GM19468 (cell line): Measurements from ENCODE around the gene NFYB.
A peak's percentile ranks its signal among the peaks of the same experiment; 100 is the strongest.
"Not testable (repeated sequence)": the region's sequence is repeated elsewhere in the genome, so short reads cannot be mapped to it uniquely, and the experiment has no call there.

ENCODE experiments used
- ATAC-seq: cut with Tn5 transposase; IDR thresholded peaks from one replicate; pipeline ENCODE4 v1.9.1; 2021; ENCODE audit warnings: mild to moderate bottlenecking, moderate library complexity, moderate number of reproducible peaks; ENCODE audit not compliant: unreplicated experiment; ENCODE audit errors: extremely low read depth

Gene NFYB

DNA sequence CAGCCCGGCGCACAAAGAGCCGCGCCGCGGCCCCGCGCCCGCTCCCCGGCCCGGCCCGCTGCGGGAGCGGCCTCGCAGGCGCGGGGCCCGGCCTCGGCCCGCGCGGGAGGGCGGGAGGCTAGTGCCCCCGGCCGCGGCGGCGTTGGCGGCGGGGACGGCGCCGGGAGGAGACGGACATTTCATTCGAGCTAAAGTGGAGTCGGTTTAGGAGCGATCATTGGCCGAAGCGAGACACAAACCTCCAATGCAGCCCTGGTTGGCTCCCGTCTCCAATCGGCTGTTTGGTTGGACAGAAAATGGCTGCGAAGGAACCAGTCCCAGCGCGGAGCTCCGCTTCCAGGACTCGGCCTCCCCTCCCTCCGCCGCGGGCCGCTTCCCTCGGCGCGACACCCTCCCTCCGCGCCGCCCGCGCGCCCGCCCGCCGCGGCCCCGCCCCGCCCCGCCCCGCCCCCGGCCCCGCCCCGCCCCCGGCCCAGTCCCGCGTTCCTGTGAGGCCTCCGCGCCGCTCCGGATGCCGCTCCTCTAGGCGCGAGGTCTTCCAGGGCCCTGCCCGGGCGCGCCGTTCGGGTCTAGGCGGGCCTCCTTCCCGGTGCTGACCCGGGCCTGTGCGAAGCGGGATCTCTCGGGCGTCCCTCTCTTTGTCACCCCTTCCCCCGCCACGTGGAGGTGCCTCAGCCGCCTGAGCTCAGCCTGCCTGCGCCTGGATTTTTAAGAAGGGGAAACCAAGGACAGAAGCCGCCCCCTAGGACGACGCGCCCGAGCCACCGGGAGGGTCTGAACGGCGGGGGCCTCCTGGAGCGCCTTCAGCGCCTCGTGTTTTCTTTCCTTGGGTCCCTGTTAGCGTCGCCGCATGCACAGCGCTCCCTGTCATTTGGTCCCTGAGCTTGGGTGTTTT, at the start of gene NFYB:
Gene NFYB, minus strand, starts transcription at position 309 of the 895 bp plus-strand sequence. CDS start 2,757 bp downstream, outside the sequence.
- peak; percentile 85 for ATAC-seq

DNA sequence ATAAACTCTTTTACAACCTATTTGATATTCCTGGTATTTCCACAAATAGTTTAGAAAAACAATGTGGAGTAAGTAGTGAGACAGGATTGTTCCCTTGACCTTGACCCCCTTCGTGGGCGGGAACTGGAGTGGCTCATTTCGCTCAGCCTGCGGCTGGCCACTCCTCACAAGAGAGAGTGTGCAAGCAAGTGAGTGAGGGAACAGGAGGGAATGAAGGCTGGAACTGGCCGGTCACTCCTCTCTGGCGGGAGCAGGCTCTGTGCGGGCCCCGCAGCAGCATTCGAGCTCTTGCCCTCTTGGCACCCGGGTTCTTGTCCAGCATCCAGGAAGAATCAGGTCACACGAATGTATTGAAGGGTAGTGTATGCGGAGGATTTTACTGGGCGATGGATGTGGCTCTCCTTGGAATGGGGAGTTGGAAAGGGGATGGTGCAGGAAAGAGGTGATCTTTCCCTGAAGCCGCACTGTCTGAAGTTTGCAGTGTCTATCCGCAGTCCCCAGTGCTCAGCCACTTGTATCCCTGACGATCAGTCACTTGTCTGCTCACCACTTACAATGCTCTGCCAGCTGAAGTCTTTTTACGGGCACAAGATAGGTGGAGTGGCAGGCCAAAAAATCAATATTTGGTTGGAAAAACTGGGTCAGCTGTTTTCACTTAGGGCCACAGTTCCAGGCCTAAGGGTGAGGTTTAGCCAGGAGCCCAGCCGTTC, 49.6 kb upstream of the NFYB start:
- no peak for ATAC-seq

DNA sequence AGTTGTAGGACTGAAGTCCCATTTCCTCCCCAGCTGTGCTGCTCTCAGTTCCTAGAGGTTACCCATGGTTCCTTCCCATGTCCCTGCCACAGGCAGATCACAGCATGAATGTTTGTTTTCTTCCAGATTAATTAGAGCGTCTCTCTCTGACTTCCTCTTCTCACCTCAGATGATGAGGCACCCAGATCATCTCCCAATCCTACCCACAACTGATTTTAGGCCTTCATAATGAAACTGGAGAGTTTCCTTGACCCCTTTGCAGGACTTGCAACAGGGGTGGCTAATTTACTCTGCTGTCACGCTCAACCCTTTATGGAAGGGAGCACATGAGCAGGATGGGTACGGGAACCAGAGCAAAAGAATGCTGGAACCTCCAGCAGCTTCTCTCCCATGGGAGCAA, 45.4 kb upstream of the NFYB start:
- ATAC-seq = no peak

GRCh38 chr12:104182621-104183378, 44.8 kb upstream of the NFYB start:
- no peak for ATAC-seq

DNA sequence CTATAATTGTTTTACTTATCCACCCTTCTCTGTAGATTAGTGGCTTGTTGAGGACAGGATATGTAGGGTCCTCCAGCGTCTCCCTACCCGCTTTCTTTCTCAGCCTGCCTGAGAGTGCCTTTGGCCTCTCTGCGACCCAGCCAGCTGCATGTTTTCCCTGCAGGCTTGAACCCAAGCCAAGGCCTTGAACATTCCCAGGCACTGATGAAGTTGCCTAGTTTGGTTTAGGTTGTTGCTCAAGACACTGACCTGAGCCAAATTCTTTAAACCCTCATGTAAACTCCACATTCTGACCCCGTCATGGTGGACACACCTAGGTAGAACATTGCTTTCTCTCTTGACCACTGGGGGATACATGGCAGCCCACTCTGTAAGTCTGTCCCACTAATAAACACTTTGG, 44.1 kb upstream of the NFYB start:
- no peak for ATAC-seq

DNA sequence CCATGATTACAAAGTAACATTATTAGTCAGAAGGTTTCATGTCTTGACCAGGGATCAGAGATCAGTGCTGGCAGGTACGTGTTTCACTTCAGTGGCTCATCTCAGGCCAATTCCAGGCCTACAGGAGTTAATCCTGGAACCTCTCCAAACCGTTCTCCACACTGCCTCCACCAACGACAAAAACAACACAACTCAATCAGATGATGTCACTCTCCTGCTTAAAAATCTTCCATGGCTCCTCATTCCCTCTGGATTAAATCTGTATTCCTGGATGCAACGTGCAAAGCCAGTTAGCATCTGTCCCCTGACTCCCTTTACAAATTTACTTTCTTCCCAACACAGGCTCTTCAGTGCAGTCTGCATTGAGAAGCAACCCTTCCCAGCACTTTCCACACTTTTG, 43.3 kb upstream of the NFYB start:
- ATAC-seq = no peak

DNA sequence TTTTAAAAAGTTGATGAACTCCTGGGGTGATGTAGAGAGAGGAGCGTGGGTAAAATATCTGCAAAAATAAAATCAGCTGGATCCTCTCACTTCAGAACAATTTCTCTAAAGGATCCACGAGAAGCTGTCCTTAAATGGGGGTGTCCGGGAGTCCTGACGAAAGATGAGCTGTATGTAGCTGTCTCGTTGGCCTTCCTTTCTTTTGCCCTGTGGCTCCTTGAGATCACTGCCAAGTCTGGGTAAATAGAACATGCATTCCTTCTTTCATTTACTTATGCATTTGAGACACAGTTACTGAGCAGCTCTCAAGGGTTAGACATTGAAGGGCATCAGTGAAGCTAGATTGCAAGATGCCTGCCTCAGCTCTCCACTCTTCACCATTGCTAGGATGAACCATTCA, 42.4 kb upstream of the NFYB start:
- no peak for ATAC-seq

DNA sequence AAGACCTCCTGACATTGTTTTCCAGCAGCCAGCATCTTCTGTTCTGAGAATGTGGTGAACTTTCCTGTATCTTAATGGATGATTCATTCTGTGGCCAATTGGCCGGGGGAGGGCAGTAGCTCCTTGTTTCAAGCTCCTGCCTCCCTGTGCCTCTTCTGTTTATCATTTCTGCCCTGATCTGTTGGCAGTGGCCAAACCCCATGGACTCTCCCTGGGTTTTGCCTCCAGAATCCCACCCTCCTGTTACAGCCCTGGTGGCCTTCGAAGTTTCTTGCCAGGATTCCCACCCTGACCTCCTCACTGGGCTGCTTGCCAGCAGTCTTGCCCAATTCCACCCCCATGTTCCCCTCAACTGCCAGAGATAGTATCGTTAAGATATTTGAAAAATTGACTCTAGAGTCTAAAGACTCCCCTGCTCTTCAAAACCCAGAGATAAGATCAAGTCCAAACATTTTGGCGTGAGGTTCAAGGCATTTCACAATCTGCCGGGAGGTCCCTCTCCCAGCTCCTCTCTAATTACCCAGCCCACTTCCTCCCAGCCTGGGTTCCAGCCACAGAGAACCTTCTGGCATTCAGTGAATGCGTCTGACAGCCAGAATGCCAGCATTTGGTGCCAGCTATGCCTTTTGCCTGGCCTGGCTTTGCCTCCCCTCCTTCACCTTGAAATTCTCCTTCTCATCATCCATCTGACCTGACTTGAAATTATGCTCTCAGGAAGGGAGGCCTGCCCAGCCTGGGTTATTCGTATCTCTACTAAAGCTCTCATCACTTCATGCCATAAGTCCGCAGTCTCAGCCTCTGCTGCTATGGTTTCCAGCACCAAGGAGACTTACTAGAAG, 39.9 kb upstream of the NFYB start:
- no peak for ATAC-seq

- no peak for ATAC-seq
Observed at GRCh38 chr12:104177336-104177662, 39.3 kb upstream of the NFYB start.

DNA sequence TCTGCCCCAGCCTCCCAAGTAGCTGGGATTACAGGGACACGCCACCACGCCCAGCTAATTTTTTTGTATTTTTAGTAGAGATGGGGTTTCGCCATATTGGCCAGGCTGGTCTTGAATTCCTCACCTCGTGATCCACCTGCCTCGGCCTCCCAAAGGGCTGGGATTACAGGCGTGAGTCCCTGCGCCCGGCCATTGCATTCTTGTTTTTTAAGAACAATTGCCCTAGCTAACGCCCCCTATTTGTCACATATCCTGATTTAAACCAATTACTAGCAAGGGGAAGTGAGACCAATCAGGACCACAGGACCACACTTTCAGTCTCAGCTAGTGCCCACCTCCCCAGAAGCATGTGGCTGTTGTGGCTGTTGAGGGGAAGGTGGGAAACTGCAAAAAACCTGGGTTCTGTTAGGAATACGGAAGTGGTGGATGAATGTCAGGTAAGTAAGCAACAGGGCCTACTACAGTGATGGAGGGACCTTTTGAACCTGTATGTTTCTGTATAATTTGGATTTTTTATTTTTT, 37.8 kb upstream of the NFYB start:
- ATAC-seq = no peak

- not testable (repeated sequence) for ATAC-seq
Observed at GRCh38 chr12:104173804-104174203, 35.8 kb upstream of the NFYB start.

DNA sequence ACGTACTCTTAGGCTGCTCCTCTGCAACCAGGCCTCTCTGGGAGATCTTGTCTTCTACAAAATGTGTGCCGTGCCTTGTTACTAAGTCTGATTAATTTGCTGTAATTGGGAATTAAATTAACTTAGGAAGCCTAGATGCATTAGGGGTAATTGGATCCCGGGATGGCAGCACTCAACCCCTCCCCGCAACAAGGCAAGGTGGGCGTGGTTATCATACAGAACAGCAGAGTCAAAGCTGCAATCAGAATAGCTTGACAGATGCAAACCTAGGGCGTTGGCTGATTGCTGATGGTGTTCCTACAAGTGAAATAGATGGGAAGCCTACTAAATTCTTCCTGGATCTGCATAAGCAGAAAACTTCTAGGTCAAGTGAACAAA, 34.5 kb upstream of the NFYB start:
- ATAC-seq = no peak

DNA sequence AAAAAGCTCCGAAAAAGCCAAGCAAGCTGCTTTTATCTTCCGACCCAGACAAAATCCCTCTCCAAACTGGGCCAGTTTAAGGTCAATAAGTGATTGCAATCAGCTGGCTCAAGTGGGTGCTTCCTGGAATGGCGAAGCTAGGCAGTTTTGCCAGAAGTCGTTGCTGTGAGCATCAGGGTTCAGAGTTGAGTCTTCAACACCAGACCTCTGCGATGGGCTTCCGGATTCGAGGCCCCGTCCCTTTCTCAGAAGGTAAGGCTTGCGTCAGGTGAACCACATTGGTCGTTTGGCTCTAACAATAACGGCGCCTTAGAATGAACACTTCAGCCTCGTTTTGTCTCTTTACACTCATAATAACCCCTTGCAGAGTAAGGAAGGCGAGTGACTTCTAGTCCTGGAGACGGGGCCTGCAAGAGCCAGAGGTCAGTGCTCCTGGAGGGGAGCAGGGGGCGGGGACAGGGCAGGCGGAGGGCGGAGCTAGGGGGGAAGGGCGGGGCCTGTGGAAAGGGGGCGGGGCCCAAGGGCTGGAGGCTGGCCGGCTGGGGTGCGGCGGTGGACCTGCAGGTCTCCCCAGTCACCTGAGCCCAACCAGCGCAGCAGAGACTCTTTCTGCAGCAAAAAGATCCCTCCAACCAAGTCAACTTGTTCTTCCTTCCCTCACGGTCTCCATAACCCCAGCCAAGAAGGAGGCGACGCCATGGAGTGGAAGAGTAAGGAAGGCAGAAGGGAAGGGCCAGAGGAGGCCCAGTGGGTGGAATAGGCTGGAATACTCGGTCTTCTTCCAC, 34.0 kb upstream of the NFYB start:
- no peak for ATAC-seq

DNA sequence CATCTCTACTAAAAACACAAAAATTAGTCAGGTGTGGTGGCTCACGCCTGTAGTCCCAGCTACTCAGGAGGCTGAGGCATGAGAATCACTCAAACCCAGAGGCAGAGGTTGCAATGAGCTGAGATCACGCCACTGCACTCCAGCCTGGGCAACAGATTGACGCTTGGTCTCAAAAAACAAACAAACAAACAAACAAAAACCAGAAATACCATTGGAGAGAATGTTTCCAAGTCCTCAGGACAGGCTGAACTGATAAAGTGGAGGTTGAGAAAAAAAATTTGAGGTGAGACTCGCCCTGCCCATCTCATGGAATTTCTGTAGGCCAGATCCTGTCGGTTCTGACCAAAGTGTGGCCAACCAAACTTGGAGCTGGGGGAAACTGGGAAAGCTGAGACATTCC, 30.6 kb upstream of the NFYB start:
- no peak for ATAC-seq

GRCh38 chr12:104167519-104168458, 29.8 kb upstream of the NFYB start:
- no peak for ATAC-seq

DNA sequence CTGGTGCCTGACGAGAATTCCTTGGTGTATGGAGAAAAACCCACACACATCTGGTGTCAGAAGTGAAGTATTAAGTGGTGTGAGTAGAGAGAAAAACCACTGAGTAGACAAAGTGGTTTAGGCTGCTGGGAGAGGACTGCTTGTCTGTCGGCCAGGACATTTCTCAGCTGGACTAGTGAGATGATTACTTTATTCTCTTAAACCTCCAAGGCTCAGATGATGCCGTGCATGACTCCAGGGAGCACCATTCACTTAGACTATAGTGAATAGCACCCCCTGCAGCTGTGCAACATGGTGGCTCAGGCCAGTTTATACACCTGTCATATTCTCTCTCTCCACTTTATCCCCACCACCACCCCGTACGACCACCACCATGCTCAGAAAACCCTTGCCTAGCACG, 28.5 kb upstream of the NFYB start:
- ATAC-seq = no peak

GRCh38 chr12:104165801-104166200, 27.8 kb upstream of the NFYB start:
- ATAC-seq = no peak

DNA sequence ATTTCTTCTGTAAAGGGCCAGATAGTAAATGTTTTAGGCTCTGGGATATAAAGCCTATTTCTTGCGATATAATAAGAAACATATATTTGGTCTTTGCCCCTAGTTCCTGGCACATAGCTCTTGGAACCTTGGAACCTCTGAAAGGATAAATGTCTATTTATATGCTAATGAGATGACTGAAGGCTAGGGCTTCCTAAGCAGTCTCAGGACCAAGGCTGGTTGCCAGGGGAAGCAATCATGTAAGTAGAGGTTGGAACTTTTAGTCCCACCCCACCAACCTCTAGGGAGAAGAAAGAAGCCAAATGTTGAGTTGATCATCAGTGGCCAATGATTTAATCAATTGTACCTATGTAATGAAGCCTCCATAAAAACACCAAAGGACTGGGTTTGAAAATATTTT, 26.6 kb upstream of the NFYB start:
- no peak for ATAC-seq
